A549 (cell line): ENCODE results near the gene ABCC3. TPM values are rescaled to one million over a fixed set of nuclear protein-coding genes. Genes with fewer than 3 reads are reported as not detected.

Experiments
- CBX2 ChIP-seq: fragments of 200-600 bp; sonication (generic); IDR thresholded peaks from 2 replicates; pipeline ENCODE4 v1.6.1; 2016; ENCODE audit warnings: low read depth, mild to moderate bottlenecking, borderline replicate concordance
- CBX8 ChIP-seq: fragments of 200-600 bp; sonication (generic); IDR thresholded peaks from 2 replicates; pipeline ENCODE4 v1.6.1; 2016
- CHD4 ChIP-seq: fragments of 200-600 bp; sonication (generic); IDR thresholded peaks from 2 replicates; pipeline ENCODE4 v1.6.1; 2016; ENCODE audit warnings: antibody characterized with exemption, mild to moderate bottlenecking, borderline replicate concordance
- EHF ChIP-seq: fragments of 250-450 bp; sonication (Bioruptor Pico); IDR thresholded peaks from 2 replicates; pipeline ENCODE4 v1.5.0; 2020; ENCODE audit warnings: mild to moderate bottlenecking
- EHMT2 ChIP-seq: fragments of 200-600 bp; sonication (generic); IDR thresholded peaks from 2 replicates; pipeline ENCODE4 v1.6.1; 2016; ENCODE audit warnings: antibody characterized with exemption, low read depth, mild to moderate bottlenecking, moderate library complexity
- EP300 ChIP-seq, 2 experiments: fragments of >200 bp; sonication (Bioruptor Twin); formaldehyde crosslinking; IDR thresholded peaks; 2 replicates in 1 of 2; 3 replicates in 1 of 2; pipeline ENCODE4 v1.6.1; 2016 to 2017
- FOSL2 ChIP-seq, 2 experiments: fragments of 450-650 bp in 1 of 2; fragments of >200 bp in 1 of 2; sonication (Bioruptor Twin) in 1 of 2; formaldehyde crosslinking; IDR thresholded peaks; 2 replicates each; pipeline versions ENCODE4 v1.5.0 to v1.6.1; 2016 to 2020; ENCODE audit warnings: mild to moderate bottlenecking in 1 of 2, moderate library complexity in 1 of 2
- HMGXB4 ChIP-seq: fragments of 250-450 bp; sonication (Bioruptor Pico); IDR thresholded peaks from 2 replicates; pipeline ENCODE4 v1.5.0; 2021; ENCODE audit warnings: mild to moderate bottlenecking, moderate library complexity, borderline replicate concordance
- HOXA7 ChIP-seq: fragments of 250-450 bp; sonication (Bioruptor Pico); IDR thresholded peaks from 2 replicates; pipeline ENCODE4 v1.5.0; 2020; ENCODE audit warnings: mild to moderate bottlenecking, moderate library complexity
- MAX ChIP-seq: IDR thresholded peaks from 2 replicates; pipeline ENCODE4 v1.6.1; 2012
- MAZ ChIP-seq: fragments of 150-350 bp; IDR thresholded peaks from 2 replicates; pipeline ENCODE4 v1.6.1; 2014; ENCODE audit warnings: antibody characterized with exemption, low read depth, low read length, borderline replicate concordance
- NFE2L2 ChIP-seq: fragments of 150-350 bp; conservative IDR thresholded peaks from 2 replicates; pipeline ENCODE4 v1.6.1; 2014; ENCODE audit warnings: low read length
- NPAS2 ChIP-seq: fragments of 250-450 bp; sonication (Bioruptor Pico); IDR thresholded peaks from 2 replicates; pipeline ENCODE4 v1.8.0; 2022; ENCODE audit warnings: mild to moderate bottlenecking, moderate library complexity, borderline replicate concordance
- POLR2AphosphoS2 ChIP-seq: conservative IDR thresholded peaks from 2 replicates; pipeline ENCODE4 v1.6.1; 2012; ENCODE audit warnings: low read length, improper control_type of control experiment, inconsistent platforms
- RFX5 ChIP-seq: fragments of 450-650 bp; IDR thresholded peaks from 2 replicates; pipeline ENCODE4 v1.7.1; 2014; ENCODE audit warnings: antibody characterized with exemption, mild to moderate bottlenecking, moderate library complexity
- RNF2 ChIP-seq: fragments of 200-600 bp; sonication (generic); IDR thresholded peaks from 2 replicates; pipeline ENCODE4 v1.6.1; 2016; ENCODE audit warnings: low read depth, mild to moderate bottlenecking, antibody characterized with exemption, moderate library complexity, borderline replicate concordance
- SMC3 ChIP-seq: fragments of >200 bp; sonication (Bioruptor Twin); formaldehyde crosslinking; IDR thresholded peaks from 3 replicates; pipeline ENCODE4 v1.6.1; 2018; ENCODE audit warnings: inconsistent platforms
- TP53 ChIP-seq: fragments of 250-450 bp; sonication (Bioruptor Pico); IDR thresholded peaks from 2 replicates; pipeline ENCODE4 v1.5.0; 2021; ENCODE audit warnings: mild to moderate bottlenecking, moderate library complexity
- USF2 ChIP-seq: fragments of 450-650 bp; IDR thresholded peaks from 2 replicates; pipeline ENCODE4 v1.6.1; 2014; ENCODE audit warnings: antibody characterized with exemption
- ZC3H11A ChIP-seq: fragments of 450-650 bp; IDR thresholded peaks from 2 replicates; pipeline ENCODE4 v1.6.1; 2014; ENCODE audit warnings: antibody characterized with exemption, mild to moderate bottlenecking
- ZNF302 ChIP-seq: fragments of 250-450 bp; sonication (Bioruptor Pico); IDR thresholded peaks from 2 replicates; pipeline ENCODE4 v1.9.0; 2021; ENCODE audit warnings: inconsistent platforms, mild to moderate bottlenecking, moderate library complexity
- ZSCAN20 ChIP-seq: fragments of 250-450 bp; sonication (Bioruptor Pico); IDR thresholded peaks from 2 replicates; pipeline ENCODE4 v1.8.0; 2022; ENCODE audit warnings: mild to moderate bottlenecking, moderate library complexity
- polyA plus RNA-seq, 4 experiments: library from polyadenylated mRNA; depleted of rRNA in 3 of 4; stranded (reverse); fragments of >200 nt; fragmentation: RNase III in 1 of 4; extraction: RNeasy Plus Mini Kit Qiagen cat#74134 plus additional on column Dnase treatment in 1 of 4; gene quantifications; 2 replicates in 3 of 4; 3 replicates in 1 of 4; pipeline ENCODE4 v1.2.3, GENCODE V29; 2011 to 2017
- TF ChIP-seq, protein P1 (sequence below): fragments of >200 bp; sonication (Bioruptor Twin); formaldehyde crosslinking; IDR thresholded peaks from 3 replicates; pipeline ENCODE4 v1.6.1; 2016
- TF ChIP-seq, protein P2 (sequence below): fragments of 200-600 bp; sonication (generic); IDR thresholded peaks from 2 replicates; pipeline ENCODE4 v1.6.1; 2016; ENCODE audit warnings: antibody characterized with exemption, mild to moderate bottlenecking, moderate library complexity
- TF ChIP-seq, protein P3 (sequence below): fragments of >200 bp; sonication (Bioruptor Twin); formaldehyde crosslinking; IDR thresholded peaks from 3 replicates; pipeline ENCODE4 v1.5.1; 2016

ABCC3 gene
- polyA plus RNA-seq, 2 of the 4 experiments (the other 2 are of a cell fraction): 248 to 342 TPM

DNA sequence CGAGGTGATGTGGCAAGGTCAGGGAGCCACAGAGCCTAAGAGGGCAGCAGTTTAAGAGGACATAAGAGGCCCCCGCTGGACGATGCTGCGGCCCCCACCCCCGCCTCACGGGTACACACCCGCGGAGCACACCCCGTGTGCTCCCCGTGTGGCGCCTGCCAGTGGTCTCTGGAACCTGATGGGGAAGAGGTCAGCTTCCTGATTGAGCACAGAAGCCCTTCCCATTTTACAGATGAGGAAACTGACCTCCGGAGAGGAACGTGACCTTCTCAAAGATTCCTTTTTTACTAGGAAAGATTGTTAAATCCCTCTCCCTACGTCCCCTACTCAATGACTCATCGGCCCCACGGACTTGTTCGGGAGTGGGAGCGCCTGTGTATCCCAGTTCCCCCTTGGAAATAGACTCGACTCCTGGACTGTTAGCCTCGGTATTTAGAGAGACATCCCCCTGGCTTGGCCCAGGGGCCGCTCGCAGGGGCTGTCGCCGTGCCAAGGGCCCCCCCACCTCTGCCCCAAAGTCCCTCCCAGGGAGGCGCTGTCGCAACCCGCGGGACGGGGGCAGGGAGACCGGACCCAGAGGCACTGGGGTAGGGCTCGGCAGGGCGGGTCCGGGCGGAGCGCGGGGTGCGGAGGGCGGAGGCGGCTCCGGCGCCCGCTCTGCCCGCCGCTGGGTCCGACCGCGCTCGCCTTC lies at the start of gene ABCC3 (continued):
- TF ChIP-seq MAX: no peak; the same call in 1 of the 2 replicates
- TF ChIP-seq ZSCAN20 (CRISPR knock-in tag): no peak
- TF ChIP-seq TP53: no peak
- TF ChIP-seq USF2: no peak
- TF ChIP-seq CBX8: no peak
- peak; percentile 97 for TF ChIP-seq CHD4
- TF ChIP-seq NPAS2: no peak
- no peak for TF ChIP-seq CBX2
- no peak; the same call in 2 of the 3 replicates for TF ChIP-seq SMC3
- no peak for TF ChIP-seq NFE2L2
- TF ChIP-seq RFX5: no peak
- TF ChIP-seq, protein P1, sequence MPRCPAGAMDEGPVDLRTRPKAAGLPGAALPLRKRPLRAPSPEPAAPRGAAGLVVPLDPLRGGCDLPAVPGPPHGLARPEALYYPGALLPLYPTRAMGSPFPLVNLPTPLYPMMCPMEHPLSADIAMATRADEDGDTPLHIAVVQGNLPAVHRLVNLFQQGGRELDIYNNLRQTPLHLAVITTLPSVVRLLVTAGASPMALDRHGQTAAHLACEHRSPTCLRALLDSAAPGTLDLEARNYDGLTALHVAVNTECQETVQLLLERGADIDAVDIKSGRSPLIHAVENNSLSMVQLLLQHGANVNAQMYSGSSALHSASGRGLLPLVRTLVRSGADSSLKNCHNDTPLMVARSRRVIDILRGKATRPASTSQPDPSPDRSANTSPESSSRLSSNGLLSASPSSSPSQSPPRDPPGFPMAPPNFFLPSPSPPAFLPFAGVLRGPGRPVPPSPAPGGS: peak; percentile 88
- TF ChIP-seq HOXA7 (CRISPR knock-in tag): peak; percentile 19; the same call in 1 of the 2 replicates
- no peak for TF ChIP-seq POLR2AphosphoS2
- TF ChIP-seq RNF2: no peak
- peak; percentile 47 to 83; a peak in 2 of 5 replicates for TF ChIP-seq EP300 (IDR thresholded peaks at IDR 0.05)
- no peak for TF ChIP-seq EHMT2
- TF ChIP-seq, protein P2, sequence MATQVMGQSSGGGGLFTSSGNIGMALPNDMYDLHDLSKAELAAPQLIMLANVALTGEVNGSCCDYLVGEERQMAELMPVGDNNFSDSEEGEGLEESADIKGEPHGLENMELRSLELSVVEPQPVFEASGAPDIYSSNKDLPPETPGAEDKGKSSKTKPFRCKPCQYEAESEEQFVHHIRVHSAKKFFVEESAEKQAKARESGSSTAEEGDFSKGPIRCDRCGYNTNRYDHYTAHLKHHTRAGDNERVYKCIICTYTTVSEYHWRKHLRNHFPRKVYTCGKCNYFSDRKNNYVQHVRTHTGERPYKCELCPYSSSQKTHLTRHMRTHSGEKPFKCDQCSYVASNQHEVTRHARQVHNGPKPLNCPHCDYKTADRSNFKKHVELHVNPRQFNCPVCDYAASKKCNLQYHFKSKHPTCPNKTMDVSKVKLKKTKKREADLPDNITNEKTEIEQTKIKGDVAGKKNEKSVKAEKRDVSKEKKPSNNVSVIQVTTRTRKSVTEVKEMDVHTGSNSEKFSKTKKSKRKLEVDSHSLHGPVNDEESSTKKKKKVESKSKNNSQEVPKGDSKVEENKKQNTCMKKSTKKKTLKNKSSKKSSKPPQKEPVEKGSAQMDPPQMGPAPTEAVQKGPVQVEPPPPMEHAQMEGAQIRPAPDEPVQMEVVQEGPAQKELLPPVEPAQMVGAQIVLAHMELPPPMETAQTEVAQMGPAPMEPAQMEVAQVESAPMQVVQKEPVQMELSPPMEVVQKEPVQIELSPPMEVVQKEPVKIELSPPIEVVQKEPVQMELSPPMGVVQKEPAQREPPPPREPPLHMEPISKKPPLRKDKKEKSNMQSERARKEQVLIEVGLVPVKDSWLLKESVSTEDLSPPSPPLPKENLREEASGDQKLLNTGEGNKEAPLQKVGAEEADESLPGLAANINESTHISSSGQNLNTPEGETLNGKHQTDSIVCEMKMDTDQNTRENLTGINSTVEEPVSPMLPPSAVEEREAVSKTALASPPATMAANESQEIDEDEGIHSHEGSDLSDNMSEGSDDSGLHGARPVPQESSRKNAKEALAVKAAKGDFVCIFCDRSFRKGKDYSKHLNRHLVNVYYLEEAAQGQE: no peak
- TF ChIP-seq EHF (CRISPR knock-in tag): no peak
- TF ChIP-seq, protein P3, sequence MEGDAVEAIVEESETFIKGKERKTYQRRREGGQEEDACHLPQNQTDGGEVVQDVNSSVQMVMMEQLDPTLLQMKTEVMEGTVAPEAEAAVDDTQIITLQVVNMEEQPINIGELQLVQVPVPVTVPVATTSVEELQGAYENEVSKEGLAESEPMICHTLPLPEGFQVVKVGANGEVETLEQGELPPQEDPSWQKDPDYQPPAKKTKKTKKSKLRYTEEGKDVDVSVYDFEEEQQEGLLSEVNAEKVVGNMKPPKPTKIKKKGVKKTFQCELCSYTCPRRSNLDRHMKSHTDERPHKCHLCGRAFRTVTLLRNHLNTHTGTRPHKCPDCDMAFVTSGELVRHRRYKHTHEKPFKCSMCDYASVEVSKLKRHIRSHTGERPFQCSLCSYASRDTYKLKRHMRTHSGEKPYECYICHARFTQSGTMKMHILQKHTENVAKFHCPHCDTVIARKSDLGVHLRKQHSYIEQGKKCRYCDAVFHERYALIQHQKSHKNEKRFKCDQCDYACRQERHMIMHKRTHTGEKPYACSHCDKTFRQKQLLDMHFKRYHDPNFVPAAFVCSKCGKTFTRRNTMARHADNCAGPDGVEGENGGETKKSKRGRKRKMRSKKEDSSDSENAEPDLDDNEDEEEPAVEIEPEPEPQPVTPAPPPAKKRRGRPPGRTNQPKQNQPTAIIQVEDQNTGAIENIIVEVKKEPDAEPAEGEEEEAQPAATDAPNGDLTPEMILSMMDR: no peak
- TF ChIP-seq ZC3H11A: no peak
- no peak for TF ChIP-seq HMGXB4 (CRISPR knock-in tag)
- peak; percentile 83 for TF ChIP-seq FOSL2 (IDR thresholded peaks at IDR 0.05)
- TF ChIP-seq FOSL2 (CRISPR knock-in tag; IDR thresholded peaks at IDR 0.05): peak; percentile 95
- TF ChIP-seq ZNF302: no peak
- peak; percentile 84; the same call in 1 of the 2 replicates for TF ChIP-seq MAZ
